HUES48 (cell line): Measurements from ENCODE around the gene SLC1A6.

Source experiments
- H3K27ac ChIP-seq: one replicate; pipeline ENCODE4 v1.7.0; 2013; ENCODE audit warnings: low read depth, low read length, inconsistent platforms
- H3K27me3 ChIP-seq: 2 replicates; pipeline ENCODE4 v1.6.1; 2013; ENCODE audit warnings: mild to moderate bottlenecking, low read length; ENCODE audit not compliant: control insufficient read depth, insufficient read depth
- H3K36me3 ChIP-seq: 2 replicates; pipeline ENCODE4 v1.6.1; 2013; ENCODE audit warnings: low read length; ENCODE audit not compliant: control insufficient read depth, insufficient read depth
- H3K4me1 ChIP-seq: 2 replicates; pipeline ENCODE4 v1.6.1; 2013; ENCODE audit warnings: mild to moderate bottlenecking, low read length; ENCODE audit not compliant: control insufficient read depth, insufficient read depth
- H3K4me3 ChIP-seq: 2 replicates; pipeline ENCODE4 v1.5.1; 2013; ENCODE audit warnings: mild to moderate bottlenecking, low read depth, low read length
- H3K9ac ChIP-seq: 2 replicates; pipeline ENCODE4 v1.6.1; 2013; ENCODE audit warnings: mild to moderate bottlenecking, low read depth, low read length, moderate library complexity
- H3K9me3 ChIP-seq: 2 replicates; pipeline ENCODE4 v1.6.1; 2013; ENCODE audit warnings: low read length; ENCODE audit not compliant: control insufficient read depth, insufficient read depth

Gene SLC1A6

GRCh38 chr19:14997981-14998380, 18.3 kb upstream of the SLC1A6 start:
- no peaks in the 10 kb centered on the region; the same call in 1 of the 2 replicates for H3K9me3 ChIP-seq
- H3K36me3 ChIP-seq: no peaks in the 10 kb centered on the region
- H3K9ac ChIP-seq: no peak overlapping the region
- no peaks in the 10 kb centered on the region for H3K4me1 ChIP-seq
- H3K4me3 ChIP-seq: no peak overlapping the region
- no peaks in the 10 kb centered on the region for H3K27me3 ChIP-seq
- no peak overlapping the region for H3K27ac ChIP-seq

- H3K36me3 ChIP-seq: no peaks in the 10 kb centered on the region
- H3K27me3 ChIP-seq: no peaks in the 10 kb centered on the region
- H3K4me1 ChIP-seq: no peaks in the 10 kb centered on the region
- H3K9me3 ChIP-seq: no peaks in the 10 kb centered on the region
- H3K9ac ChIP-seq: no peak overlapping the region
- H3K4me3 ChIP-seq: no peak overlapping the region
- no peak overlapping the region for H3K27ac ChIP-seq
These were observed 13.1 kb upstream of the SLC1A6 start for GRCh38 chr19:14992780-14993179.

- Histone ChIP-seq H3K9ac (no peak overlapping the region), H3K27me3 (peaks cover 4% of the 10 kb centered on the region), H3K4me3 (no peak overlapping the region), H3K27ac (no peak overlapping the region), H3K9me3 (no peaks in the 10 kb centered on the region), H3K4me1 (no peaks in the 10 kb centered on the region; the same call in 1 of the 2 replicates), H3K36me3 (no peaks in the 10 kb centered on the region)
These were observed 5.5 kb upstream of the SLC1A6 start for GRCh38 chr19:14985133-14985532.

GRCh38 chr19:14978161-14978776, 1.4 kb downstream of the SLC1A6 start:
- Histone ChIP-seq H3K36me3 (no peaks in the 10 kb centered on the region), H3K4me1 (peaks cover 4% of the 10 kb centered on the region; the same call in 1 of the 2 replicates), H3K9me3 (no peaks in the 10 kb centered on the region), H3K9ac (no peak overlapping the region), H3K27ac (no peak overlapping the region), H3K27me3 (peaks cover 21% of the 10 kb centered on the region), H3K4me3 (peak overlapping the region; percentile 86; the same call in 1 of the 2 replicates)

GRCh38 chr19:14977128-14977527, 2.5 kb downstream of the SLC1A6 start:
- no peaks in the 10 kb centered on the region for H3K9me3 ChIP-seq
- peaks cover 21% of the 10 kb centered on the region for H3K27me3 ChIP-seq

GRCh38 chr19:14974488-14974887, 5.2 kb downstream of the SLC1A6 start:
- H3K27ac ChIP-seq: no peak overlapping the region
- H3K36me3 ChIP-seq: peaks cover 14% of the 10 kb centered on the region
- no peaks in the 10 kb centered on the region for H3K9me3 ChIP-seq
- peaks cover 4% of the 10 kb centered on the region; the same call in 1 of the 2 replicates for H3K4me1 ChIP-seq
- peaks cover 15% of the 10 kb centered on the region for H3K27me3 ChIP-seq
- H3K9ac ChIP-seq: no peak overlapping the region
- H3K4me3 ChIP-seq: no peak overlapping the region

More at GRCh38 chr19:14977128-14977527, 2.5 kb downstream of the SLC1A6 start:
- Histone ChIP-seq H3K4me1 (peaks cover 4% of the 10 kb centered on the region; the same call in 1 of the 2 replicates), H3K36me3 (peaks cover 5% of the 10 kb centered on the region), H3K27ac (no peak overlapping the region), H3K4me3 (no peak overlapping the region), H3K9ac (no peak overlapping the region)

GRCh38 chr19:14972676-14973075, 7.0 kb downstream of the SLC1A6 start:
- H3K27me3 ChIP-seq: peaks cover under 1% of the 10 kb centered on the region; the same call in 1 of the 2 replicates
- no peaks in the 10 kb centered on the region for H3K4me1 ChIP-seq
- H3K9me3 ChIP-seq: no peaks in the 10 kb centered on the region
- no peak overlapping the region for H3K27ac ChIP-seq
- H3K36me3 ChIP-seq: peaks cover 15% of the 10 kb centered on the region
- no peak overlapping the region for H3K9ac ChIP-seq
- no peak overlapping the region for H3K4me3 ChIP-seq

GRCh38 chr19:14971474-14971873, 8.2 kb downstream of the SLC1A6 start:
- H3K4me3 ChIP-seq: no peak overlapping the region
- peaks cover 17% of the 10 kb centered on the region for H3K36me3 ChIP-seq
- no peaks in the 10 kb centered on the region for H3K4me1 ChIP-seq
- H3K9ac ChIP-seq: no peak overlapping the region
- no peak overlapping the region for H3K27ac ChIP-seq
- H3K9me3 ChIP-seq: no peaks in the 10 kb centered on the region
- H3K27me3 ChIP-seq: no peaks in the 10 kb centered on the region

- H3K4me3 ChIP-seq: no peak overlapping the region
- H3K4me1 ChIP-seq: no peaks in the 10 kb centered on the region
- peaks cover 21% of the 10 kb centered on the region for H3K36me3 ChIP-seq
- H3K9me3 ChIP-seq: no peaks in the 10 kb centered on the region
- H3K27ac ChIP-seq: no peak overlapping the region
- no peaks in the 10 kb centered on the region for H3K27me3 ChIP-seq
- no peak overlapping the region for H3K9ac ChIP-seq
These were observed 11.4 kb downstream of the SLC1A6 start for GRCh38 chr19:14968247-14968646.

GRCh38 chr19:14961956-14962685, 17.5 kb downstream of the SLC1A6 start:
- H3K9me3 ChIP-seq: peaks cover 38% of the 10 kb centered on the region

GRCh38 chr19:14959263-14959662, 20.4 kb downstream of the SLC1A6 start:
- no peak overlapping the region for H3K27ac ChIP-seq
- H3K27me3 ChIP-seq: no peaks in the 10 kb centered on the region

More at GRCh38 chr19:14961956-14962685, 17.5 kb downstream of the SLC1A6 start:
- no peak overlapping the region for H3K4me3 ChIP-seq
- no peak overlapping the region for H3K9ac ChIP-seq
- no peak overlapping the region for H3K27ac ChIP-seq
- no peaks in the 10 kb centered on the region for H3K27me3 ChIP-seq
- H3K4me1 ChIP-seq: no peaks in the 10 kb centered on the region
- H3K36me3 ChIP-seq: peaks cover 26% of the 10 kb centered on the region

More at GRCh38 chr19:14959263-14959662, 20.4 kb downstream of the SLC1A6 start:
- Histone ChIP-seq H3K9ac (no peak overlapping the region), H3K36me3 (peaks cover 26% of the 10 kb centered on the region), H3K4me3 (no peak overlapping the region), H3K9me3 (peaks cover 56% of the 10 kb centered on the region), H3K4me1 (no peaks in the 10 kb centered on the region)
